ENCODE data around the gene CASZ1.

Gene CASZ1

GRCh38 chr1:10650556-10651388 is 145.7 kb downstream of the CASZ1 start:
- no peak for FAIRE-seq

DNA sequence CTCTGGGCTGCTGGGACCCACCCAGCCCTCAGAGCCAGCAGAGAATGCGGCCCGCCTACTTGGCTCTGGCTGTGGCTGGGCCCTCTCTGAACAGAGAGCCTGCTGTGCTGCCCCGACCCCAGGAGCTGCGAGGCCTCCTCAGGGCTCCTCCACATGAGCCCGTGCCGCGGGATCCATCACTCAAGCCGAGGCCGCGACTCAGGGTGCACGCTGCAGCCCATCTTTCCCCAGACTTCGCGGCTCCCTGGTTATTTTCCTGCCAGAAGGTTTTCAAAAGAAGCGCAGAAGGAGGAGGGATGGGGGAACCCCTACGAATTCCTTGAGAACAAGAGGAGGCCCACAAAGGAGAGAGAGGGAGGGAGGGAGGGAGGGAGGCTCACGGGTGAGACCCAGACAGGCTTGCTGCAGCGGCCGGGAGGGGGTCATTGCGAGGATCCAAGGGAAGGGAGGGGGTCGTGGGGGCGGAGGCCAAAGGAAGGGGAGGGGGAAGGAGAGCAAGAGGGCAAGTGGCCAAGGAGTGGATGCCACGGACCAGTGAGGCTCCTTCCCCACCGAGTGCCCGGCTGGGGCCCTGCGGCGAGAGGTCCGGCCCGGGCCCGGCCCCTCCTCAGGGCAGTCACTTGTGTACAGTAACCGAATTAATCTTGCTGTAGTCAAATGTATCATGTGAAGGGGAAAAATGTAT is 146.8 kb downstream of the CASZ1 start:
- FAIRE-seq: no peak

DNA sequence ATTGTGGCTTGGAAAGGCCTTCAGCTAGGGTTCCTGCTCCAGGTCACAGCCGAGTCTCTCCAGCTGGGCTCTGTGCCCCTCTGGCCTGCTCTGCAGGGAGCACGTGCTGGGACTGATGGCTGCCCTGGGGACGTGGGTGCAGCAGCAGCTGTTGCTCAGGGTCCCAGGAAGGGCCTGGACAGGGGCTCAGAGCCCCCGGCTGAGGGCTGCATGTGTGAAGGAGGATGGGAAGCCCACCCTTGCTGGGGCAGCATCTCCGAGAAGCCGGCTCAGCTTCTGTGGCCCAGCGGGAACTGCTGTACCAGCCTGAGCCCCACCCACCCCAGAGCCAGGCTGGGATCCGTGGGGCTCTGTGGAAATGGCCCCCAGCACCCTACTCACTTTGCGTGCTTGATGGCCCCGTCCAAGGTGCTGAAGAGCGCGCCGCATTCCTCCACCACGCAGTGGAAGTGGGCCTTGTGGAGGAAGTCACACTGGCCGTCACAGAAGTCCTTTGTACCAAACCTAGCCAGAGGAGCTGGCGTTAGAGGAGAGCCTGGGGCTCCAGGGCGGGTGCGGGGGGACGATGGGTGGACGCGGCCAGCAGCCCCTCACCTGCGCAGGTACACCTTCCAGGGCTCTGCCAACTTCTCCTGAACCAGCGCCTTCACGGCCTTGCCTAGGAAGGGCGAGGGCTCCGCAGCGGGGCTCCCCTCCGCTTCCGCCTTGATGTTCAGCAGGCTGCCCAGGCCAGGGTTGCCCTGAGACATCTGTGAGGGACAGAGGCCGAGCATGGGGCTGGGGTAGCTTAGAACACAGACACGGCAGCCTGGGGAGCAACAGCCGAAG is 147.5 kb downstream of the CASZ1 start:
- FAIRE-seq: no peak

DNA sequence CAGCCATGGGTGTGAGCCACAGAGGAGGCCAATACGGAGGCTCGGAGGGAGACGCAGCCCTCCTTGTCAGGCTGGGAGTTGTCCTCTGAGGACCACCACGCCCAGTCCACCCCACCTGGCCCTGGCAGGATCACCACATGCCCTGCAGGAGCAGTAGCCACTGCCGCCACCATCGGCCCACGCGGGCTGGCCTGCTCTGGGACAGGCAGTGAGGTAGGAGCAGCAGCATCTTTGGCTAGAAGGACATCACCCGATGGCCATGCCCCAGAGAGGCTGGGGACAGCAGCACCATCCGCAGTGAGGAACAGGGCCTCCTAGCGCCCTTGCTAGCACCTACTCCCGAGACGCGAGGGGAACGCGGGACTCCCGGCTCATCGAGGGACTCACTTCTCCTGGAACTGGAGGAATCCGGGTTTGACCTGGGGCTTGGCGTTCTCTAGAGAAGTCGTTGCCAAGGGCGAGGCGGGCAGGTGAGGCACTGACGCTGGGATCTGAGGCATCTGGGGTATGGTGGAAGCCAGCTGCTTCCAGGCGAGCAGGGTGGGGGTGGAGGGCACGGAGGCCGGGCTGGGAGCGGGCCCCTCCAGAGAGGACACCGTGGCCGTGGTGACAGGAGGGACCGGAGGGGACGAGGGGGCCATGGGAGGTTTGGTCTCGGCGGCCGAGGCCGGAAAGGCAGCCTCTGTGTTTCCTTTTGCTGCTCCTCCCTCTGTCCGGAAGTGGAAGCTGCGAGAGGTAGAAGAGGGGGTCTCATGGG is 148.9 kb downstream of the CASZ1 start:
- FAIRE-seq: no peak

DNA sequence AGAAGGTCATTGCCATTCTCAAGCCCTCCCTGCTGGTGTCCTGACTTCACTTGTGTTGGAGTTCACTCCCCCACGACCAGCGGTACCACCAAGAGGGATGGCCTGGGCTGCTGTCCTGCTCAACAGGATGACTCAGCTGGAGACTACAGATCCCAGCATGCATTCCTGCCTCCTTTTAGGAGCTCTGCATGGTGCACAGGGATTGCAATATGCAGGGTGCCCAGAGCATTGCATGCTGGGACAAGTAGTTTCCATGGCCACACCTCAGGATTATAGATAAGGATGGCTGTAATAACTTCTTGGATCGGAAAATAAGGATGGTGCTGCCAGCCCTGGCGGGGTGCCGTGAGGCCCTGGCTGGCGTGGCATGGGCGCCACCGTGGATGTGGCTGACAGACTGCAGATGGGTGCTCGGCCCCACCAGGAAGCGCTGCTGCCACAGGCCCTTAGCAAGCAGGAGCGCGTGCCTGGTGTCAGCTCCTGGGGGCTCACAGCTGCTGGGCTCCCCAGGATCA is 150.0 kb downstream of the CASZ1 start:
- no peak for FAIRE-seq

DNA sequence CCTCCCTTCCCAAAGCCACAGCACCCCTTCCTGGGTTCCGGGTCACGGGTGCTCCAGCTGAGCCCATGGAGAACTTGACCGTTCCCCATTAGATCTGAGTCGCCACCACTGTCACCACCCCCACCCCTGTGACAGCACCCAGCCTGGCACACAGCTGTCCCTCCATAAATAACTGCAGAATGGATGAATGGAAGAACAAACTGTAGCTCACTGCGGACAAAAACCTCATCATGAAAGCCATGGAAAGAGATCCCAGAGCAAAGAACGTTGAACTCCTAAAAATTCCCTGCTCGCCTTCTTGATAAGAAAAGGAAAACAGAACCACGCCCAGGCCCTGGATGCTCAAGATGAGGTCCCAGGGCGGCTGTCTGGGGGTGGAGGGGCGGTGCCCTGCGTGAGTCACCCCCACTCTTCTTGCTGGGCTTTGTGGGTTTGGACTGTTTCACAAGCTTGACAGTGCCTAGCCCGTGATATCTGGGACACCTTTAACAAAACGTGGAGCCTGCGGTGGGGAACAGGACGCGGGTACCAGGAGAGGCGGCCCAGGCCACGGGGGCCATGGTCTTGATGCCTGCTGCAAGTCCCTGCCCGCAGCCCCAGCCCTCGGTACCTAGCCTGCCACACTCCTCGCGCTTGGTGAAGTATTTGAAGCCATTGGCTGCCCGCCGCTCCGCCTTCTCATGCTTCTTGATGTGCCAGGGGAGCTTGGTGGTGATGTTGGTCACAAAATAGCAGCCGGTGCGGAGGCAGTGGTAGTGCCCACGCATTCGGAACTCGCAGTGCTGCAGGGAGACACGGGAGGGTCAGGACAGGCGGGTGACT is 151.9 kb downstream of the CASZ1 start:
- no peak for FAIRE-seq

DNA sequence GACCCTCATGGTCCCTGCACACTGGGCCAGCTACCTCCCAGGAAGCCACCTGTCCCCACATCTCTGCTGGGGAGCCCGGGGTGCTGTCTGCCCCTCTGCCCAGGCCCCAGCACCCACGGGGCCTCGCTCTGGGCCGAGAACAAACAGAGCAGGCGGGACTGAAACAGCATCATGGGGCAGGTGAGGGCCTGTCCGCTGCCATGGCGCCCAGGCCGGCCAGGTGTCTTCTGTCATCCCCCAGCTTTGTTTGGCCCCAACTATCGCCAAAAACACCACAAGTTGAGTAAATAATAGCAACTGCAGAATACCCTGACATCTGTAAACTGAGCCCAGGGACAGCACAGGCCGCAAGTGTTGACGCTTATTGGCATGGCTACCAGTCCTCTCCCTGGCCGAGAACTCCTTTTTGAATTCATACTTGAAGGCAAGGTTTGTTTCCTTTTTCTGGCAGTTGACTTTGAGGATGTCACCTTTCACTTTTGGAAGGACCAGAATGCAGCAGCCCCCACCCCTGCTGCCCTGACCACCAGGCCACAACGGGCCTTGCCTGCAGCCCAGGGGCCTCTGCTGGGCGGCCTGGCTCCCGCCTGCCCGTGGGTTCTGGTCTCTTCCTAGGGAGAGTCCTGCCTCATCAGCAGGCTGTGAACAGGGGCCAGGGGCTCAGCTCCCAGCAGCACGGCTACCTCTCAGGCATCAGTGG is 152.7 kb downstream of the CASZ1 start:
- no peak for FAIRE-seq

DNA sequence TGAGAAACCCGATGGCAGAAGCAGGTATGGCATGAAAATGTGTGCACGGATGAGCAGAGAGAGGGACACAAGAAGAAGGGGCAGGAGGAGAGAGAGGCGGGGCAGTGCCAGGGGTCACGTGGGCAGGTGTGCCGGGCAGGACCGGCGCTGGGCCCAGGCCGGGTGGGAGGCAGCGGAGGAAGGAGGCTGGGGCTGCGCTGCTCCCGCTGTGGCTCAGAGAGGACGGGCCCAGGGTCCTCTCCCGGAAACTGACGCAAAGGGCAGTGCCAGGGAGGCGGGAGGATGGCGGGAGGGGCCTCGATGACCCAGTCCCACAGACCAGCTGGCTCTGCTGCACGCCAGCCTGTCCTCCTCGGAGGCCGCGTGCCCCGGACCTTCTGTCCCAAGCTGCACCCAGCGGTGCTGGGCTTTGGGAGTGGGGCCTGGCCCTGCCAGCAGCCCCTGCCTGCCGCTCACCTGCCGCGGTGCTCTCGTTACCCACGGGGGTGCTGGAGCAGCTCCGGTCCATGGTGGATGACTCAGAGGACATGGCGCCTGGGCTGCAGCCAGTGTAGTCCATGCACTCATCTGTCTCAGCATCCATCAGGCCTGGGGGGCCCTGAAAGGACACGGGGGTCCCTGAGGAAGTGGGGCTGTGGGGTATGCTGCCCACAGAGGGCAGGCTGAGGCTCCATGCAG is 153.9 kb downstream of the CASZ1 start:
- no peak for FAIRE-seq

DNA sequence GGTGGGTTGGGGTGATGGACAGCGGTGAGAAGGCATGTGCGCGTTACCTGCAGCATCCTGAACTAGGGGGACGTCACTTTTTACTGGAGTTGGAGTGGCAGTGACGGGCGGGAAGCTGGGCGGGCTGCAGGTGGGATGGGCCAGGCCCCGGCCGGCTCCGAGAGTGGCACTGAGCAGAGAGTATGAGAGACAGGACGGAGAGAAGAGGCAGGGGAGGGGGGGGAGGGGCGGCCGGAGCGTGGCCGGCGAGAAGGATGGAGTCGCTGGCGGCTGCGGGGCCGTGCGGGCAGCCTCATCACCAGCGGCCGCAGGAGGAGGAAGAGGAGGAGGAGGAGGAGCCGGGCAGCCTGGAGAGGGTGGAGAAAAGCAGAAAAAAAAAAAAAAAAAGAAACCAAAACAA is 154.5 kb downstream of the CASZ1 start:
- FAIRE-seq: no peak

DNA sequence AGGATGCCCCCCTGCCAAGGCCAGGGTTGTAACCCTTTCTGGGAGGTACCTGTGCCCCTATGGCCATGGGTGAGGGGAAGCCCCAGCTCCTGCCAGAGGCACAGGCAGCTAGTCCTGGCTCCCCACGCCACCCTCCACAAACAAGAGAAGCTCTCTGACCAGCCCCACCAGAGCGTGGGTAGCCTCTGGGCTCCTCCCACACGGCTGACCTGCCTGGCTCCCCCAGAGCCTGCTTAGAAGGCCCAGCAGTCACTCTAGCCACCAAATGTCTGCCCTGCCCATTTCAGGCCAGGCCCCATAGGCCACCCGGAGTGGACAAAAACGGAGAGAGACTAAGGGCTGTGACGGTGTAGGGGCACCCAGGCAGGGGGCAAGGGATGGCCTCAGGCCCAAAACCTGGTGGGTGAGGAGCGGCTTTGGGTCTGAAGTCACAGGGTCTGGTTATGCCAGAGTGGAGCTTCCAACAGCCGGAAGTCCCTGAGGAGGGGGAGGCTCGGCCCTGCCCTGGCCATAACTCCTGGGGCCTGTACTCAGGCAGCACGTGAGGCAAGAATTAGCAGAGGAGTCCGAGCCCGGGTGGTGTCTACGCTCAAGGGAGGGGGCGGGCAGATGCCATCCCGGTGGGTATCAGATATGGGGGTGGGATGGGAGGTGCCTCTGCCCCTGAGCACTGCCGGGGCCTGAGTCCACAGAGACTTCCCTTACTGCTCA is 155.4 kb downstream of the CASZ1 start:
- no peak for FAIRE-seq

GRCh38 chr1:10639775-10640578 is 156.5 kb downstream of the CASZ1 start:
- no peak for FAIRE-seq

- FAIRE-seq: no peak
Measured at GRCh38 chr1:10639011-10639774, 157.3 kb downstream of the CASZ1 start.

GRCh38 chr1:10638559-10639005 is 157.9 kb downstream of the CASZ1 start:
- no peak for FAIRE-seq

- no peak for FAIRE-seq
Measured at GRCh38 chr1:10637834-10638558, 158.4 kb downstream of the CASZ1 start.

DNA sequence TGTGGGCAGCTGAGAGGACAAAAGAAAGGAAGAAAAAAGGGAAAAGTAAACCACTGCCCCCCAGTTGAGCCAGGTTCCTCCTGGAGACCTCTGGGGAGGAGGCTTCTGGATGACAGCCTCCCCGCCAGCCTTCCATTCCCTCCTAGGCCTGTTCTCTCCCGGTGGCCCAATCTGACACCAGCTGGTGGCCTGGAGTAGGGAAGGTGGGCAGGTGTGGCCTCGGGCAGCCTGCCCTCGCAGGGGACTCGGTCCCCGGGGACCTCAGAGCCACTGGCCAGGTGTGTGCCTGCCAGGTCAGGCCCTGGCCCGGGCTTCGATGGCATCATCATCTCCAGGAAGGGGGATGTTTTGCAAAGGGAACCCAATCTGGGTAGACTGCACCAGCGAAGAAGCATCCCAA is 159.0 kb downstream of the CASZ1 start:
- FAIRE-seq: no peak

- FAIRE-seq: no peak
Measured at GRCh38 chr1:10635992-10636391, 160.5 kb downstream of the CASZ1 start.
